RWPE2 (cell line): ENCODE data around the gene ATG4D.

ENCODE experiments used
- ATAC-seq: fragments of 200-7000 bp; cut with Tn5 transposase; 3 replicates; pipeline ENCODE4 v1.9.1; 2021; ENCODE audit warnings: low read depth
- DNase-seq: peaks from one replicate; pipeline ENCODE4 v3.0.0-alpha.2; 2020; ENCODE audit warnings: low spot score
- H3K27ac ChIP-seq: fragments of 450-650 bp; 2 replicates; pipeline ENCODE4 v1.5.1; 2017; ENCODE audit warnings: mild to moderate bottlenecking; ENCODE audit not compliant: poor library complexity, severe bottlenecking
- H3K27me3 ChIP-seq: fragments of 250-450 bp; sonication (Bioruptor Pico); 2 replicates; pipeline ENCODE4 v1.5.1; 2021; ENCODE audit warnings: mild to moderate bottlenecking, moderate library complexity; ENCODE audit not compliant: insufficient read depth, poor library complexity, severe bottlenecking
- H3K36me3 ChIP-seq: fragments of 250-450 bp; sonication (Bioruptor Pico); 2 replicates; pipeline ENCODE4 v1.5.1; 2020; ENCODE audit warnings: low read depth, mild to moderate bottlenecking, moderate library complexity
- H3K4me1 ChIP-seq: fragments of 250-450 bp; sonication (Bioruptor Pico); 2 replicates; pipeline ENCODE4 v1.5.1; 2021; ENCODE audit warnings: mild to moderate bottlenecking, moderate library complexity; ENCODE audit not compliant: insufficient read depth, poor library complexity, severe bottlenecking
- H3K4me3 ChIP-seq: fragments of 250-450 bp; sonication (Bioruptor Pico); 2 replicates; pipeline ENCODE4 v1.5.1; 2021; ENCODE audit warnings: mild to moderate bottlenecking, moderate library complexity; ENCODE audit not compliant: severe bottlenecking
- H3K9me3 ChIP-seq: fragments of 250-450 bp; sonication (Bioruptor Pico); 2 replicates; pipeline ENCODE4 v1.5.1; 2021; ENCODE audit warnings: mild to moderate bottlenecking, moderate library complexity; ENCODE audit not compliant: severe bottlenecking
- CTCF ChIP-seq: fragments of 450-650 bp; IDR thresholded peaks from one replicate; pipeline ENCODE4 v1.5.1; 2017; ENCODE audit warnings: mild to moderate bottlenecking, moderate library complexity; ENCODE audit not compliant: poor library complexity, severe bottlenecking

Gene ATG4D

DNA sequence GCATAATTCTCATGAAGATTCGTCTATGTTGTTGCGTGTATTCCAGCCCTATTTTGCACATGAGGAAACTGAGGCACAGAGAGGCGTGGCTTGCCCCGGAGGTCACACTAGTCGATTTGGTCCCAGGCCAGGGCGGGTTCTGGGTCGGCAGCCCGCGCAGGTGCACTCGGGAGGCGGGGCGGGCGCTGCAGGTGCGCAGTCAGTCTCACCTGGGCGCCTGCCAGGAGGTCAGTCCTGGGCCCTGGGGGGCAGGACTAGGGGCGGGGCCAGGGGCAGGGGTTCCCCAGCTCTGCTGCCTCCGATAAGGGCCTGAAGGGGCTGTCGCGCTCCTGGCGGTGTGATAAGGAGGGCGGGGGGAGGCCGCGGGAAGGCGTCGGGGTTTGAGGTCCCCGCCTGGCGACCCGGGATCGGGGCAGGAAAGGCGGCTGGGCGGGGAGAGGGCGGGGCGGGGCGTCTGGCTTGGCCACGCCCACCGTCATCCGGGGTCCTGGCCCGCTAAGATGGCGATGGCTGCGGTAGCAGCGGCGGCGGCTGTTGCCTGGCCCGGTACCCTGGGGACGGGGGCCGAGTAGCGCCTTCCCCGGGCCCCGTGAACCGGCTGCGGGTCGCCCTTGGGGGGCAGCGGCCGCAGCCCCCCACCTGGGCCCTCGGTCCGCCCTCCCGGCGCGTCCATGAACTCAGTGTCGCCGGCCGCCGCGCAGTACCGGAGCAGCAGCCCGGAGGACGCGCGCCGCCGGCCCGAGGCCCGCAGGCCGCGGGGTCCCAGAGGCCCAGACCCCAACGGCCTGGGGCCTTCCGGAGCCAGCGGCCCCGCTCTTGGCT is at the start of gene ATG4D:
TSS of gene ATG4D (plus strand) at position 485 of the 822 bp plus-strand sequence. CDS start at position 672, 187 bp downstream.
- peaks cover 6% of the 10 kb centered on the region for H3K4me1 ChIP-seq
- peak within 1 kb of the TSS; percentile 95 for H3K4me3 ChIP-seq
- H3K27ac ChIP-seq: peak within 1 kb of the TSS; percentile 43
- no peaks in the 10 kb centered on the region for H3K9me3 ChIP-seq
- TF ChIP-seq CTCF: no peak
- H3K36me3 ChIP-seq: peaks cover 23% of the 10 kb centered on the region
- no peaks in the 10 kb centered on the region for H3K27me3 ChIP-seq
- ATAC-seq (peak; percentile 81), DNase-seq (peak; percentile 88)

GRCh38 chr19:10497371-10497770 is 46.3 kb upstream of the ATG4D start:
- H3K36me3 ChIP-seq: peaks cover 49% of the 10 kb centered on the region
- no peak for TF ChIP-seq CTCF

DNA sequence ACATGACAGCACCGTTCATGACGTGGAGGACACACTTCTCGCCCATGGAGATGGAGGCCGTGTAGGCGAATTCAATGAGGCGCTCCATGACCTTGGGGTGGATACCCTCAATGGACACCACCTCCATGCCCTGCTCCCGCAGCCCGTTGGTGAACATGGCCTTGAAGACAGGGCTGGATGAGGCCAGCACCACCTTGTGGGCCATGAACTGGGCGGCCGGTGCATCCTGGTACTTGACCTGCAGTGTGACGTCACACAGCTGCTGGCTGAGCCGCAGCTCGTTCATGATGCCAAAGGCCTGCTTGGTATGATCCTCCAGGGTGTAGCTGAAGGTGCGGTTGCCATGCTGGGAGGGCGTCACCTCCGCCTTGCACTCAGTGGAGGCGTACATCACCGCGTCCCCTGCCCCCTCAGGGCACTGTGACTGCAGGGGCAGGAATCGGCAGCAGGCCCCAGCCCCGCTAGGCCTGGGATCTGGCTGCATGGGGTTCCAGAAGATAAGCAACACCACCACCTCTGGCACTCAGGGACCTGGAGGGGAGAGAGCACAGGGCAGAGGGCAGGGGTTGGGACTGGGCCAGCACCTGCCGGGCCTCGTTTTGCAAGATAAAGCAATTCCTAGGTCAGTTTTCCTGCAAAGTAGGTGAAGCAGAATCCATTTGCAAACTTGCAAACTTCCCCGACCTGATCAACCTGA is 44.0 kb upstream of the ATG4D start:
- Histone ChIP-seq H3K4me1 (peaks cover 5% of the 10 kb centered on the region), H3K9me3 (no peaks in the 10 kb centered on the region), H3K27ac (no peak overlapping the region), H3K4me3 (no peak overlapping the region), H3K27me3 (no peaks in the 10 kb centered on the region), H3K36me3 (peaks cover 43% of the 10 kb centered on the region)
- TF ChIP-seq CTCF: no peak
- DNase-seq (no peak), ATAC-seq (no peak)

More at GRCh38 chr19:10497371-10497770, 46.3 kb upstream of the ATG4D start:
- peaks cover 5% of the 10 kb centered on the region for H3K4me1 ChIP-seq
- H3K27me3 ChIP-seq: no peaks in the 10 kb centered on the region
- H3K9me3 ChIP-seq: no peaks in the 10 kb centered on the region
- no peak for DNase-seq
- H3K27ac ChIP-seq: no peak overlapping the region
- ATAC-seq: no peak
- no peak overlapping the region for H3K4me3 ChIP-seq

GRCh38 chr19:10500247-10500592 is 43.5 kb upstream of the ATG4D start:
- Histone ChIP-seq H3K9me3 (no peaks in the 10 kb centered on the region), H3K27me3 (no peaks in the 10 kb centered on the region), H3K4me3 (no peak overlapping the region), H3K27ac (no peak overlapping the region), H3K36me3 (peaks cover 40% of the 10 kb centered on the region), H3K4me1 (peaks cover 5% of the 10 kb centered on the region)
- TF ChIP-seq CTCF: no peak
- ATAC-seq (no peak), DNase-seq (no peak)
